Caco-2 (cell line): Measurements from ENCODE around the gene GRM4. TPM values are rescaled to one million over a fixed set of nuclear protein-coding genes. Genes with fewer than 3 reads are reported as not detected.

Experiments used
- BruUV-seq: library from RNA; stranded (reverse); fragments of 400-500 nt; replicated peaks from 2 replicates; lab custom pipeline; 2021; lab: Mats Ljungman, UMichigan
- CTCF ChIA-PET: fragments of 300-600 bp; sonication (Branson Sonifier 250); formaldehyde crosslinking; loops from one replicate; lab custom pipeline; 2022; ENCODE audit warnings: antibody characterized with exemption; lab: Charles Lee
- POLR2A ChIA-PET: fragments of 300-600 bp; sonication (Branson Sonifier 250); formaldehyde crosslinking; loops from one replicate; lab custom pipeline; 2022; ENCODE audit warnings: antibody characterized with exemption; lab: Charles Lee
- DNase-seq, 2 experiments: peaks; one replicate each; pipeline versions ENCODE4 v3.0.0 to v3.0.0-alpha.2; 2020 to 2022
- H3K27me3 ChIP-seq: replicated peaks from 2 replicates; pipeline ENCODE4 v1.6.0; 2011; ENCODE audit warnings: low read length; ENCODE audit not compliant: control insufficient read depth, insufficient read depth
- H3K36me3 ChIP-seq: 2 replicates; pipeline ENCODE4 v1.5.1; 2011; ENCODE audit warnings: low read length; ENCODE audit not compliant: control insufficient read depth, insufficient read depth
- H3K4me1 ChIP-seq: fragments of 250-450 bp; sonication (Bioruptor Pico); 2 replicates; pipeline ENCODE4 v1.5.1; 2020; ENCODE audit warnings: mild to moderate bottlenecking
- H3K4me3 ChIP-seq: 2 replicates; pipeline ENCODE4 v1.5.1; 2011; ENCODE audit warnings: low read depth, mild to moderate bottlenecking, control low read depth, low read length
- H3K9me3 ChIP-seq: fragments of 250-450 bp; sonication (Bioruptor Pico); 2 replicates; pipeline ENCODE4 v1.5.1; 2020; ENCODE audit warnings: mild to moderate bottlenecking, moderate library complexity
- H3K27ac Mint-ChIP-seq: one replicate; pipeline ENCODE4 v1.8.0; 2022; ENCODE audit warnings: mixed read lengths; ENCODE audit not compliant: unreplicated experiment
- H3K27me3 Mint-ChIP-seq: one replicate; pipeline ENCODE4 v1.8.0; 2022; ENCODE audit warnings: mixed read lengths; ENCODE audit not compliant: insufficient read depth, unreplicated experiment
- H3K36me3 Mint-ChIP-seq: one replicate; pipeline ENCODE4 v1.8.0; 2022; ENCODE audit warnings: mild to moderate bottlenecking, mixed read lengths; ENCODE audit not compliant: insufficient read depth, unreplicated experiment
- H3K4me1 Mint-ChIP-seq: one replicate; pipeline ENCODE4 v1.8.0; 2022; ENCODE audit warnings: low read depth, mixed read lengths; ENCODE audit not compliant: unreplicated experiment
- H3K4me3 Mint-ChIP-seq: one replicate; pipeline ENCODE4 v1.8.0; 2022; ENCODE audit warnings: mild to moderate bottlenecking, moderate library complexity, mixed read lengths; ENCODE audit not compliant: unreplicated experiment
- H3K9me3 Mint-ChIP-seq: one replicate; pipeline ENCODE4 v1.8.0; 2022; ENCODE audit warnings: mixed read lengths; ENCODE audit not compliant: unreplicated experiment
- intact Hi-C: fragments of 100-400 bp; cut with micrococcal nuclease; formaldehyde crosslinking; loops from one replicate; pipeline ENCODE4 v1.10.0; 2022; ENCODE audit not compliant: unreplicated experiment
- total RNA-seq: library from RNA; stranded (reverse); gene quantifications from 2 replicates; pipeline ENCODE4 v1.2.3, GENCODE V29; 2022
- TF ChIP-seq, protein P1 (sequence below), 2 experiments: fragments of 200-600 bp in 1 of 2; IDR thresholded peaks; 1 replicate in 1 of 2; 2 replicates in 1 of 2; pipeline versions ENCODE4 v1.5.1 to v1.8.0; 2011 to 2022; ENCODE audit warnings: antibody characterized with exemption in 1 of 2, control low read depth in 1 of 2, inconsistent platforms in 1 of 2, low read depth in 1 of 2, low read length in 1 of 2, mild to moderate bottlenecking in 1 of 2, moderate library complexity in 1 of 2; ENCODE audit not compliant: insufficient read depth in 1 of 2, severe bottlenecking in 1 of 2, unreplicated experiment in 1 of 2

Gene GRM4
- total RNA-seq, 1 experiment from 2014 or later = 0.09 TPM

DNA sequence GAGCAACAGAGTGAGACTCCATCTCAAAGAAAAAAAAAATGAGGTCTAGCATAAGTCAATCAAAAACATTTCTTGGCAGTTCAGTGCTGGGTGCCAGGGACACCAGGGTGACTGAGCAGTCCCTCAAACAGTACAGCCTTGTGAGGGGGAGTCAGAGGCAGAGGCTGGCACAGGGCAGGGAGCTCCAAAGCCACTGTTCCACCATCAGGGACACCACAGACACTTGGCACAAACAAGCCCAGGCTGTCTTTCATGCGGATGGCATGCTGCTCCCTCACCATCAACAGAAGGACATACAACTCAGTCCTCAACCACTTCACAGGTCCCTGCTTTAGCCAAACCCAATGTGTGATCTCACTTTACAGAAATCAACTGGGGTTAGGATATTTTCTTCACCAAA is 36.0 kb upstream of the GRM4 start:
- Histone ChIP-seq H3K4me3 (no peak overlapping the region), H3K27me3 (no peaks in the 10 kb centered on the region), H3K9me3 (no peaks in the 10 kb centered on the region), H3K36me3 (no peaks in the 10 kb centered on the region), H3K4me1 (no peaks in the 10 kb centered on the region)
- Mint-ChIP-seq H3K27ac (no peak overlapping the region), H3K4me3 (no peak overlapping the region), H3K36me3 (no peaks in the 10 kb centered on the region), H3K9me3 (peaks cover 15% of the 10 kb centered on the region), H3K27me3 (peaks cover 2% of the 10 kb centered on the region), H3K4me1 (no peaks in the 10 kb centered on the region)
- intact Hi-C loops = no loop called here
- ChIA-PET POLR2A (no interaction called here), CTCF (interaction anchor here (0.6 kb wide), 1 partner anchor 14 kb away, joined by 5 read pairs; no protein-coding TSS in a partner anchor)
- DNase-seq = no peak
- TF ChIP-seq, protein P1, sequence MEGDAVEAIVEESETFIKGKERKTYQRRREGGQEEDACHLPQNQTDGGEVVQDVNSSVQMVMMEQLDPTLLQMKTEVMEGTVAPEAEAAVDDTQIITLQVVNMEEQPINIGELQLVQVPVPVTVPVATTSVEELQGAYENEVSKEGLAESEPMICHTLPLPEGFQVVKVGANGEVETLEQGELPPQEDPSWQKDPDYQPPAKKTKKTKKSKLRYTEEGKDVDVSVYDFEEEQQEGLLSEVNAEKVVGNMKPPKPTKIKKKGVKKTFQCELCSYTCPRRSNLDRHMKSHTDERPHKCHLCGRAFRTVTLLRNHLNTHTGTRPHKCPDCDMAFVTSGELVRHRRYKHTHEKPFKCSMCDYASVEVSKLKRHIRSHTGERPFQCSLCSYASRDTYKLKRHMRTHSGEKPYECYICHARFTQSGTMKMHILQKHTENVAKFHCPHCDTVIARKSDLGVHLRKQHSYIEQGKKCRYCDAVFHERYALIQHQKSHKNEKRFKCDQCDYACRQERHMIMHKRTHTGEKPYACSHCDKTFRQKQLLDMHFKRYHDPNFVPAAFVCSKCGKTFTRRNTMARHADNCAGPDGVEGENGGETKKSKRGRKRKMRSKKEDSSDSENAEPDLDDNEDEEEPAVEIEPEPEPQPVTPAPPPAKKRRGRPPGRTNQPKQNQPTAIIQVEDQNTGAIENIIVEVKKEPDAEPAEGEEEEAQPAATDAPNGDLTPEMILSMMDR (IDR thresholded peaks at IDR 0.05; ENCODE audit: insufficient read depth in 1 of 2, low read depth in 1 of 2, low read length in 1 of 2, severe bottlenecking in 1 of 2, unreplicated experiment in 1 of 2) = no peak
- no TSS peak for BruUV-seq

DNA sequence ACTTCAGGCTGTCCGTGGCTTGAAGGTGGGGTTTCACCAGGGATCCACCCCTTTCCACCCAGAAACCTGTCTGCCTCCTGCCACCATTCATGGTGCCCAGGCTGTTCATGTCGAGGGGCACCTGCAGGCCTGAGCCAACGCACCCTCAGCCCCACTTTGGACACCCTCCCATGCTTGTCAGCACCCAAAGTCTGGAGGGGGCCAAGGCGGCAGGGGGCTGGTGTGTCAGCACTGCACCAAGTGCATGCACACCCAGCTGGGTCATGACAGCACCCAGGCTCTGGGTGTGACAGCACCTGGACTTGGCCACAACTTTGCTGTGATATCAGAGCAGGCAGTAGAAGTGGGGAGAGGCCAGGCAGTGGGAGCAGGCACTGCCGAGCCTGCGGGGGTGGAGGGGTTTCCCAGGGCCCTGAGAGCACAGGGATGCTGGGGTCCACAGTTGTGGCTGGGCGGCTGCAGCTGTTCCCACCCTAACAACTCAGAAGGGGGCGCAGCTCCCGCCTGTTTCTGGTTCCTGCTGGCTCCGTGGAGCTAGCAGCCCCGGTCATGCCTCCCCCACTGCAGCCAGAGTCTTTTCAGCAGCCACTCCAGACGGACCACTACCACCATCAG is 33.3 kb upstream of the GRM4 start:
- no TSS peak for BruUV-seq
- Mint-ChIP-seq H3K4me1 (no peaks in the 10 kb centered on the region), H3K27ac (no peak overlapping the region), H3K27me3 (peaks cover 2% of the 10 kb centered on the region), H3K9me3 (peaks cover 15% of the 10 kb centered on the region), H3K4me3 (no peak overlapping the region), H3K36me3 (no peaks in the 10 kb centered on the region)
- Histone ChIP-seq H3K4me1 (no peaks in the 10 kb centered on the region), H3K4me3 (no peak overlapping the region), H3K9me3 (no peaks in the 10 kb centered on the region), H3K36me3 (no peaks in the 10 kb centered on the region), H3K27me3 (no peaks in the 10 kb centered on the region)
- TF ChIP-seq, protein P1 (IDR thresholded peaks at IDR 0.05; ENCODE audit: insufficient read depth in 1 of 2, low read depth in 1 of 2, low read length in 1 of 2, severe bottlenecking in 1 of 2, unreplicated experiment in 1 of 2) = no peak
- CTCF ChIA-PET = no interaction called here
- no peak for DNase-seq
- POLR2A ChIA-PET = no interaction called here
- intact Hi-C loops = no loop called here

DNA sequence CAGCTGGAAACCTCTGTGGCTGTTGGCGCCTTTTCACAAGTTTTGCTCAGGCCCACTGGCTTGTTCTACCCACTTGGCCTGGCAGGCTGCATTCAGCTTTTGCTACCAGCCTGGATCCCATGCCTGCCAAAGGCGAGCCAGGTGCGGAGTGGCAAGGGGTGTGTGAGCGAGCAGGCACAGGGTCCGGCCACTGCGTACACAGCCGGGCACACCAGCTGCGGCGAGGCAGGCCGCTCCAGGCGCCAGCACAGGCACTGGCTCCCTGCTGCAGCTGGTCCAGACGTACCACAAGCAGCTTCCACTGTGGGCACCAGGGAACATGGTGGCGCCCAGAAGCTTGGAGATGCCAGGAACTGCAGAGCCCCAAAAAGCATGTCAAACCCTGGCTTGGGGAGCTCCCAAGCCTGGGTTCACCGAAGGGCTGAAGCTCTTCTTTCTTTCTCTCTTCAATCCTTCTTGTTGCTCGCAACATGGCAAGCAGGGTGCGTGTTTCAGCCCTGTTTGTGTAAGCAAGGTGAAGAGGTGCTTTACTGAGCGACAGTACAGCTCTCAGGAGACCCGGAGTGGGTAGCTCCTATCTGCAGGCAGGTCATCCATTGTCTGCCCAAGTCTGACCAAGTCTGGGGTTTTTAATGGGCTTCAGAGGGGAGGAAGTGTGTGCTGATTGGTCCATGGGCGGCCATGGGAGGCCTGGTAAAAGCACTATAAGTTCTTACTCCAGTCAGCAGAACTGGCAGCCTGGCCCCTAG is 32.6 kb upstream of the GRM4 start:
- H3K36me3 ChIP-seq = no peaks in the 10 kb centered on the region
- ChIA-PET POLR2A (no interaction called here), CTCF (no interaction called here)
- BruUV-seq = no TSS peak
- DNase-seq = no peak
- H3K27me3 Mint-ChIP-seq = peaks cover 2% of the 10 kb centered on the region
- no peak overlapping the region for H3K4me3 Mint-ChIP-seq
- H3K4me3 ChIP-seq = no peak overlapping the region
- no peaks in the 10 kb centered on the region for H3K36me3 Mint-ChIP-seq
- no peaks in the 10 kb centered on the region for H3K4me1 ChIP-seq
- H3K27ac Mint-ChIP-seq = no peak overlapping the region
- TF ChIP-seq, protein P1 (IDR thresholded peaks at IDR 0.05; ENCODE audit: insufficient read depth in 1 of 2, low read depth in 1 of 2, low read length in 1 of 2, severe bottlenecking in 1 of 2, unreplicated experiment in 1 of 2) = no peak
- intact Hi-C loops = no loop called here
- peaks cover 9% of the 10 kb centered on the region for H3K9me3 Mint-ChIP-seq
- no peaks in the 10 kb centered on the region for H3K9me3 ChIP-seq
- H3K4me1 Mint-ChIP-seq = no peaks in the 10 kb centered on the region
- no peaks in the 10 kb centered on the region for H3K27me3 ChIP-seq
